Caco-2 (cell line): ENCODE data around the gene ADAMTSL2. TPM values are rescaled to one million over a fixed set of nuclear protein-coding genes. Genes with fewer than 3 reads are reported as not detected.

Experiments used
- BruUV-seq: library from RNA; stranded (reverse); fragments of 400-500 nt; replicated peaks from 2 replicates; lab custom pipeline; 2021; lab: Mats Ljungman, UMichigan
- CTCF ChIA-PET: fragments of 300-600 bp; sonication (Branson Sonifier 250); formaldehyde crosslinking; loops from one replicate; lab custom pipeline; 2022; ENCODE audit warnings: antibody characterized with exemption; lab: Charles Lee
- POLR2A ChIA-PET: fragments of 300-600 bp; sonication (Branson Sonifier 250); formaldehyde crosslinking; loops from one replicate; lab custom pipeline; 2022; ENCODE audit warnings: antibody characterized with exemption; lab: Charles Lee
- DNase-seq, 2 experiments: peaks; one replicate each; pipeline versions ENCODE4 v3.0.0 to v3.0.0-alpha.2; 2020 to 2022
- H3K27me3 ChIP-seq: replicated peaks from 2 replicates; pipeline ENCODE4 v1.6.0; 2011; ENCODE audit warnings: low read length; ENCODE audit not compliant: control insufficient read depth, insufficient read depth
- H3K36me3 ChIP-seq: 2 replicates; pipeline ENCODE4 v1.5.1; 2011; ENCODE audit warnings: low read length; ENCODE audit not compliant: control insufficient read depth, insufficient read depth
- H3K4me1 ChIP-seq: fragments of 250-450 bp; sonication (Bioruptor Pico); 2 replicates; pipeline ENCODE4 v1.5.1; 2020; ENCODE audit warnings: mild to moderate bottlenecking
- H3K4me3 ChIP-seq: 2 replicates; pipeline ENCODE4 v1.5.1; 2011; ENCODE audit warnings: low read depth, mild to moderate bottlenecking, control low read depth, low read length
- H3K9me3 ChIP-seq: fragments of 250-450 bp; sonication (Bioruptor Pico); 2 replicates; pipeline ENCODE4 v1.5.1; 2020; ENCODE audit warnings: mild to moderate bottlenecking, moderate library complexity
- H3K27ac Mint-ChIP-seq: one replicate; pipeline ENCODE4 v1.8.0; 2022; ENCODE audit warnings: mixed read lengths; ENCODE audit not compliant: unreplicated experiment
- H3K27me3 Mint-ChIP-seq: one replicate; pipeline ENCODE4 v1.8.0; 2022; ENCODE audit warnings: mixed read lengths; ENCODE audit not compliant: insufficient read depth, unreplicated experiment
- H3K36me3 Mint-ChIP-seq: one replicate; pipeline ENCODE4 v1.8.0; 2022; ENCODE audit warnings: mild to moderate bottlenecking, mixed read lengths; ENCODE audit not compliant: insufficient read depth, unreplicated experiment
- H3K4me1 Mint-ChIP-seq: one replicate; pipeline ENCODE4 v1.8.0; 2022; ENCODE audit warnings: low read depth, mixed read lengths; ENCODE audit not compliant: unreplicated experiment
- H3K4me3 Mint-ChIP-seq: one replicate; pipeline ENCODE4 v1.8.0; 2022; ENCODE audit warnings: mild to moderate bottlenecking, moderate library complexity, mixed read lengths; ENCODE audit not compliant: unreplicated experiment
- H3K9me3 Mint-ChIP-seq: one replicate; pipeline ENCODE4 v1.8.0; 2022; ENCODE audit warnings: mixed read lengths; ENCODE audit not compliant: unreplicated experiment
- CTCF ChIP-seq, 2 experiments: fragments of 200-600 bp in 1 of 2; IDR thresholded peaks; 1 replicate in 1 of 2; 2 replicates in 1 of 2; pipeline versions ENCODE4 v1.5.1 to v1.8.0; 2011 to 2022; ENCODE audit warnings: antibody characterized with exemption in 1 of 2, control low read depth in 1 of 2, inconsistent platforms in 1 of 2, low read depth in 1 of 2, low read length in 1 of 2, mild to moderate bottlenecking in 1 of 2, moderate library complexity in 1 of 2; ENCODE audit not compliant: insufficient read depth in 1 of 2, severe bottlenecking in 1 of 2, unreplicated experiment in 1 of 2
- intact Hi-C: fragments of 100-400 bp; cut with micrococcal nuclease; formaldehyde crosslinking; loops from one replicate; pipeline ENCODE4 v1.10.0; 2022; ENCODE audit not compliant: unreplicated experiment
- total RNA-seq: library from RNA; stranded (reverse); gene quantifications from 2 replicates; pipeline ENCODE4 v1.2.3, GENCODE V29; 2022

The ADAMTSL2 gene
- total RNA-seq, 1 experiment from 2014 or later = 0.68 TPM

GRCh38 chr9:133513214-133514100 is 21.0 kb upstream of the ADAMTSL2 start:
- intact Hi-C loops = no loop called here
- BruUV-seq = no TSS peak
- Mint-ChIP-seq H3K36me3 (no peaks in the 10 kb centered on the region), H3K9me3 (no peaks in the 10 kb centered on the region), H3K27ac (no peak overlapping the region), H3K4me1 (no peaks in the 10 kb centered on the region), H3K4me3 (no peak overlapping the region), H3K27me3 (no peaks in the 10 kb centered on the region)
- Histone ChIP-seq H3K4me1 (0 out of 2 replicates have a peak, but pooled peaks cover 3% of the 10 kb centered on the region), H3K36me3 (no peaks in the 10 kb centered on the region), H3K9me3 (no peaks in the 10 kb centered on the region), H3K27me3 (no peaks in the 10 kb centered on the region), H3K4me3 (no peak overlapping the region)
- DNase-seq = no peak
- CTCF ChIA-PET = no interaction called here
- TF ChIP-seq CTCF (IDR thresholded peaks at IDR 0.05; ENCODE audit: insufficient read depth in 1 of 2, low read depth in 1 of 2, low read length in 1 of 2, severe bottlenecking in 1 of 2, unreplicated experiment in 1 of 2) = no peak
- POLR2A ChIA-PET = no interaction called here

- DNase-seq = no peak
- H3K27me3 Mint-ChIP-seq = no peaks in the 10 kb centered on the region
- H3K36me3 Mint-ChIP-seq = no peaks in the 10 kb centered on the region
- Histone ChIP-seq H3K9me3 (no peaks in the 10 kb centered on the region), H3K4me3 (no peak overlapping the region), H3K27me3 (no peaks in the 10 kb centered on the region), H3K4me1 (no peaks in the 10 kb centered on the region), H3K36me3 (no peaks in the 10 kb centered on the region)
- POLR2A ChIA-PET = no interaction called here
- H3K9me3 Mint-ChIP-seq = no peaks in the 10 kb centered on the region
- intact Hi-C loops = no loop called here
- no peak overlapping the region for H3K4me3 Mint-ChIP-seq
- no peak for TF ChIP-seq CTCF (IDR thresholded peaks at IDR 0.05; ENCODE audit: insufficient read depth in 1 of 2, low read depth in 1 of 2, low read length in 1 of 2, severe bottlenecking in 1 of 2, unreplicated experiment in 1 of 2)
- no peaks in the 10 kb centered on the region for H3K4me1 Mint-ChIP-seq
- H3K27ac Mint-ChIP-seq = no peak overlapping the region
- CTCF ChIA-PET = no interaction called here
- no TSS peak for BruUV-seq
Measured at GRCh38 chr9:133514460-133515239, 19.9 kb upstream of the ADAMTSL2 start.

- H3K4me1 ChIP-seq = no peaks in the 10 kb centered on the region
- no peaks in the 10 kb centered on the region for H3K27me3 ChIP-seq
- no peak overlapping the region for H3K4me3 ChIP-seq
- H3K36me3 ChIP-seq = no peaks in the 10 kb centered on the region
- no peak for TF ChIP-seq CTCF (IDR thresholded peaks at IDR 0.05; ENCODE audit: insufficient read depth in 1 of 2, low read depth in 1 of 2, low read length in 1 of 2, severe bottlenecking in 1 of 2, unreplicated experiment in 1 of 2)
- no peak for DNase-seq
- Mint-ChIP-seq H3K36me3 (no peaks in the 10 kb centered on the region), H3K27me3 (no peaks in the 10 kb centered on the region), H3K4me3 (no peak overlapping the region), H3K9me3 (no peaks in the 10 kb centered on the region), H3K27ac (no peak overlapping the region), H3K4me1 (no peaks in the 10 kb centered on the region)
- ChIA-PET CTCF (no interaction called here), POLR2A (no interaction called here)
- no peaks in the 10 kb centered on the region for H3K9me3 ChIP-seq
- intact Hi-C loops = no loop called here
- BruUV-seq = no TSS peak
Measured at GRCh38 chr9:133515240-133515610, 19.3 kb upstream of the ADAMTSL2 start.
